BLaER1 (cell line): ENCODE results near the gene PACSIN3.

Source experiments
- H3K27ac ChIP-seq: shearing (Covaris generic); formaldehyde crosslinking; 2 replicates; pipeline ENCODE4 v1.8.1; 2022
- H3K27me3 ChIP-seq: shearing (Covaris generic); formaldehyde crosslinking; 2 replicates; pipeline ENCODE4 v1.8.1; 2022
- H3K36me3 ChIP-seq: shearing (Covaris generic); formaldehyde crosslinking; 2 replicates; pipeline ENCODE4 v1.8.1; 2022
- H3K4me1 ChIP-seq: shearing (Covaris generic); formaldehyde crosslinking; 2 replicates; pipeline ENCODE4 v1.8.1; 2022
- H3K4me2 ChIP-seq: shearing (Covaris generic); formaldehyde crosslinking; 2 replicates; pipeline ENCODE4 v1.8.1; 2022
- H3K4me3 ChIP-seq: shearing (Covaris generic); formaldehyde crosslinking; 2 replicates; pipeline ENCODE4 v1.8.1; 2022
- H3K9ac ChIP-seq: shearing (Covaris generic); formaldehyde crosslinking; 2 replicates; pipeline ENCODE4 v1.8.1; 2022
- H3K9me3 ChIP-seq: shearing (Covaris generic); formaldehyde crosslinking; 2 replicates; pipeline ENCODE4 v1.8.1; 2022
- H4K20me1 ChIP-seq: shearing (Covaris generic); formaldehyde crosslinking; 2 replicates; pipeline ENCODE4 v1.8.1; 2022
- Cebpa-rat ChIP-seq: shearing (Covaris generic); IDR thresholded peaks from 2 replicates; pipeline ENCODE4 v1.8.1; 2022

PACSIN3 gene

DNA sequence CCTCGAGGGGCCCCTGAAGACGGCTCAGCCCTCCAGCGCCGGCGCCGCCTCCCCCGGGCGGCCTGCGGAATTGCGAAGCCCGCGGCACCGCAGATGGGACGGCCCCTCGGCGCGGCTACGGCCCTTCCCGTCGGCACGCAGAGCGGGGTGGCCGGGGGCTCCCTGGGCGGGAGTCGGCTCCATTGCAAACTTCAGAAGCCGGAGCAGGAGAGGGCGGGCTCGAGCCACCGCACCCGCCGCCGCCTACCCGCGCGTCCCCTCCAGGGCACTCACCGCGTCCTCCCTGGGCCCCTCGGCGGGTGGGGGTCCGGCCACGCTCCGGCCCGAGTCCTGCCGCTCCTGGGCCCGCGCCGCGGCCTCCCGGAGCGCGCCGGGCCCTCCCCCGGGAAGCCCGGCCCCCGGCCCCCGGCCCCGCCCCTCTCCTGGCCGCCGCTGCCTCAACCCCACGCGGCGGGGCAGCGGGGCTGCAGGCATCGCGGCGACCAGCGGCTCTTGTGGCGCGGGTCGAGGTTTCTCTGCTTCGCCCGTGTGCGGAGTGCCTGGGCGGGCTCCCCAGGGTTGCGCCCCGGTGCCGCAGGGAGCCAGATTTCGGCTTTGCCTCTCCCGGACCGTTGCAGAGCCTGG is at the start of gene PACSIN3:
TSS of gene PACSIN3 (minus strand) at position 359 of the 624 bp plus-strand sequence. CDS start 3,707 bp downstream, outside the sequence.
- Histone ChIP-seq H3K4me3 (peak within 1 kb of the TSS; percentile 90), H3K27me3 (no peaks in the 10 kb centered on the region), H3K36me3 (peaks cover 20% of the 10 kb centered on the region), H3K9me3 (no peaks in the 10 kb centered on the region), H3K4me1 (peaks cover 62% of the 10 kb centered on the region), H3K9ac (peak within 1 kb of the TSS; percentile 93), H4K20me1 (peaks cover 17% of the 10 kb centered on the region; the same call in 1 of the 2 replicates), H3K27ac (peak within 1 kb of the TSS; percentile 88), H3K4me2 (peak within 1 kb of the TSS; percentile 93)
- TF ChIP-seq Cebpa-rat, result no peak

DNA sequence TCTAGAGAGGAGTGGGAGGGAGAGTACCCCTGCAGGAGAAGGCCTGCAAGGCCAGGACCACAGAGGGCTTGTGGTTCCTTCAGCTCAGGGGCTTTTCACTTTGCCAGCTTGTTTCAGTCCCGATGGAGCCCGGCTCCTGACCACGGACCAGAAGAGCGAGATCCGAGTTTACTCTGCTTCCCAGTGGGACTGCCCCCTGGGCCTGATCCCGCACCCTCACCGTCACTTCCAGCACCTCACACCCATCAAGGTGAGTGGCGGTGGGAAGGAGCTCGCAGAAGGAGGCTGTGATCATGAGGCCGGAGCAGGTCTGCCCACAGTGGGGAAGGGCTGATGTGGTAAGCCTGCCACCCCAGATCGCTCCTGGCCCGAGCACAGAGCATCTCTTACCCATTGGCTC is 48.9 kb upstream of the PACSIN3 start:
- H3K27me3 ChIP-seq, result no peaks in the 10 kb centered on the region
- 0 out of 2 replicates have a peak overlapping the region, but pooled peaks have one; percentile 15 for H3K9ac ChIP-seq
- no peaks in the 10 kb centered on the region for H3K9me3 ChIP-seq
- no peak overlapping the region for H3K4me3 ChIP-seq
- peaks cover 96% of the 10 kb centered on the region for H3K36me3 ChIP-seq
- peaks cover 17% of the 10 kb centered on the region for H3K4me1 ChIP-seq
- H3K27ac ChIP-seq, result no peak overlapping the region
- H4K20me1 ChIP-seq, result no peaks in the 10 kb centered on the region
- no peak overlapping the region for H3K4me2 ChIP-seq
- TF ChIP-seq Cebpa-rat, result no peak

DNA sequence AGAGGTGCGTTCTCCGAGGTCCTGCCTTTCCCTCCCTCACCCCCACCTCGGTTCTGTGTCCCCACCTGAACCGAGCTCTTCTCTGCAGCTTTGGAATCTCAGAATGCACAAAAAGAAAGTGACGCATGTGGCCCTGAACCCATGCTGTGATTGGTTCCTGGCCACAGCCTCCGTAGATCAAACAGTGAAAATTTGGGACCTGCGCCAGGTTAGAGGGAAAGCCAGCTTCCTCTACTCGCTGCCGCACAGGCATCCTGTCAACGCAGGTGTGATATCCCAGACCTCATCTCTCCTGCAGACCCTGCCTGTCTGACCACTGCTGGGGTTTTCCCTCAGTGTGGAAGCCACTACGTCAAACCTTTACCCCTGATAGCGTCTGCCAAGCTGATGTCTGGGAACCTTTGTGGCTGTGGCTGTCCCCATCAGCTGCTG is 48.5 kb upstream of the PACSIN3 start:
- H4K20me1 ChIP-seq, result no peaks in the 10 kb centered on the region
- no peak overlapping the region for H3K9ac ChIP-seq
- H3K4me2 ChIP-seq, result no peak overlapping the region
- no peaks in the 10 kb centered on the region for H3K9me3 ChIP-seq
- no peak for TF ChIP-seq Cebpa-rat
- peaks cover 96% of the 10 kb centered on the region for H3K36me3 ChIP-seq
- no peak overlapping the region for H3K4me3 ChIP-seq
- H3K27ac ChIP-seq, result no peak overlapping the region
- no peaks in the 10 kb centered on the region for H3K27me3 ChIP-seq
- H3K4me1 ChIP-seq, result peaks cover 12% of the 10 kb centered on the region

DNA sequence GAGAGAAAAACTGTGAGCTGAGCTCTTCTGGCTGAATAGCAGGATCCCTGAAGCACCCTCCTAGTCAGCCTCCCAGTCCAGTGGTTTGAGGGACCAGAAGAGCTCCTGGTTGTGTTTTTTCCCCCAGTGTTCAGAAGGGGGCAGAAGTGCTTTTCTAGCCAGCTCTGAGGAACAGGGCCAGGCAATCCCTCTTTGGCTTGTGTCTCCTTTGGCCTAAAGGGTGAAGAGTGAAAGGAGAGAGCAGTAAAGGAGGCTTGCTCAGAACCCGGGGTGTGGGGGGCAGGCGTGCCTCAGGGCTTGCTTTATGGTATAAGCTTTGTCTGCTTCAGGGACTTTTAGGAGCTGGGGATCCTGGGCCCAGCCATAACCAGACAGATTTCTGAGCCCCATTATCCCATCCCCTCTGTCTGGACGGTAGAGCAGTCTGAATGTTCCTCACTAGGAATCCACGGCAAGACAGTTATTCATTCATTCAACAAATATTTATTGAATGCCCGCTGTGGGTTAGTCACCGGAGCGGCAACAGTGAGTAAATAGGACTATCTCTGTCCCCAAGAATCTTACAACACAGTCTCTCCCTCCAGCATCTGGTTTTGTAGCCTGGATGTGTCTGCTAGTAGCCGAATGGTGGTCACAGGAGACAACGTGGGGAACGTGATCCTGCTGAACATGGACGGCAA is 47.9 kb upstream of the PACSIN3 start:
- Histone ChIP-seq H3K4me1 (peaks cover 7% of the 10 kb centered on the region), H3K27ac (no peak overlapping the region), H3K36me3 (peaks cover 96% of the 10 kb centered on the region), H3K9me3 (no peaks in the 10 kb centered on the region), H3K4me2 (no peak overlapping the region), H3K4me3 (no peak overlapping the region), H3K9ac (no peak overlapping the region), H4K20me1 (no peaks in the 10 kb centered on the region), H3K27me3 (no peaks in the 10 kb centered on the region)
- no peak for TF ChIP-seq Cebpa-rat

DNA sequence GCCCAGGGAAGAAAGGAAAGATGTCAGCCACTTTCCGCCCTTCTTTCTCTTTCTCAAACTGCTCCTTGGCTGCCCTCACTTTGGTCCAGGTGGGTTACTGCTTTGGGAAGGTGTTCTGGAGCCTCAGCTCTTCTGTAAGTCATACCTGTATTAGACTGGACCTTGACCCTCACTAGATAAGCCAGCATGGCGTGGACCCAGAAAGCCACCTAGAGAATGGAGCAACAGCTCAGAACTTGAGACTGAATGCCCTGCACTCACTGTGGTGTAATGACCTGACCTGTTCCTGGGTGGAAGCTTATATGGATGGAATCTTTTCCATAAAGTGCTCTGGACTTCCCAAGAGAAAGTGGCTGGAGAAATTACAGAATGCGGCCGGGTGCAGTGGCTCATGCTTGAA is 46.8 kb upstream of the PACSIN3 start:
- Histone ChIP-seq H3K36me3 (peaks cover 96% of the 10 kb centered on the region), H3K4me1 (no peaks in the 10 kb centered on the region), H3K27ac (no peak overlapping the region), H3K4me3 (no peak overlapping the region), H3K9ac (no peak overlapping the region), H3K27me3 (no peaks in the 10 kb centered on the region), H3K9me3 (no peaks in the 10 kb centered on the region), H3K4me2 (no peak overlapping the region), H4K20me1 (no peaks in the 10 kb centered on the region)
- TF ChIP-seq Cebpa-rat, result no peak

DNA sequence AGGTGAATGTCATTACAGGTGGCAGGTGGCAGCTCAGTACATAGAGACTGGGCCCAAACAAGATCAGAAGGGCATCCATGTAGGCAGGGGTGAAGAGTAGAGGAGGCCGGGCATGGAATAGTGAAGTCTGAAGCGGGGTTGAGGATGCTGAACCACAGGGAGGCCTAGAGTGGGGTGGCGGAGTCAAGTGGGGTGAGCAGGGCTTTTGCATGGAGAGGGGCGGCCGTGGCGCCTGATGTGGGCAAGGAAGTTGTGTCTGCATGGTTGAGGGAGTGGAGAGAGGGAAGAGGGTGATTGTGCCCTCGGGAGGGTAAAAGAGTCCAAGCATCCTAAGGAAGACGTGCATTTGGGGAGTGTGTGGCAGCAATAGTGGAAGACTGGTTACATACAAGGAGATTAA is 42.9 kb upstream of the PACSIN3 start:
- Histone ChIP-seq H3K27me3 (no peaks in the 10 kb centered on the region), H3K4me1 (no peaks in the 10 kb centered on the region), H3K36me3 (peaks cover 94% of the 10 kb centered on the region), H3K4me3 (no peak overlapping the region), H4K20me1 (0 out of 2 replicates have a peak, but pooled peaks cover 5% of the 10 kb centered on the region), H3K9ac (no peak overlapping the region), H3K9me3 (no peaks in the 10 kb centered on the region), H3K4me2 (no peak overlapping the region), H3K27ac (no peak overlapping the region)
- TF ChIP-seq Cebpa-rat, result no peak

DNA sequence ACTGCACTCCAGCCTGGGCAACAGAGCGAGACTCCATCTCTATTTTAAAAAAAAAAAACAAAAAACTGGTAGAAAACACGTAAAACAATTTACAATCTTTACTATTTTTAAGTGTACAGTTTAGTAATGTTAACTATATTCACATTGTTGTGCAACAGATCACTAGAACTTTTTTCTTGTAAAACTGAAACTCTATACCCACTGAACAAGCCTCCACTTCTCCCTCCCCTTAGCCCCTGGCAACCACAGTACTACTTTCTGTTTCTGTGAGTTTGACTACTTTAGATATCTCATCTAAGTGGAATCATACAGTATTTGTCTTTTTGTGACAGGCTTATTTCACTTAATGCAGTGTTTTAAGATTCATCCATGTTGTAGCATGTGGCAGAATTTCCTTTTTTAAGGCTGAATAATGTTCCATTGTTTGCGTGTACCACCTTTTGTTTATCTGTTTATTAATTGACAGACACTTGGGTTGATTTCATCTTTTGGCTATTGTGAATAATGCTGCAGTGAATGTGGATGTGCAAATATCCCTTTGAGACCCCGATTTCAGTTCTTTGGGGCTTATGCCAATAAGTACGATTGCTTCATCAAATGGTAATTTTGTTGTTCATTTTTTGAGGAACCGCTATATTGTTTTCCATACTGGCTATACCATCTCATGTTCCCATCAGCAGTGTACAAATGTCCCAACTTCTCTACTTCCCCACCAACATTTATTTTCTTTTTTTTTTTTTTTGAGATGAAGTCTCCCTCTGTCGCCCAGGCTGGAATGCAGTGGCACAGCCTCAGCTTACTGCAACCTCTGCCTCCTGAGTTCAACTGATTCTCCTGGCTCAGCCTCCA is 39.5 kb upstream of the PACSIN3 start:
- Histone ChIP-seq H3K36me3 (peaks cover 96% of the 10 kb centered on the region), H3K27ac (no peak overlapping the region), H3K4me3 (no peak overlapping the region), H3K9ac (no peak overlapping the region), H3K27me3 (no peaks in the 10 kb centered on the region), H3K4me1 (no peaks in the 10 kb centered on the region), H4K20me1 (0 out of 2 replicates have a peak, but pooled peaks cover 5% of the 10 kb centered on the region), H3K4me2 (no peak overlapping the region), H3K9me3 (no peaks in the 10 kb centered on the region)
- TF ChIP-seq Cebpa-rat, result no peak

DNA sequence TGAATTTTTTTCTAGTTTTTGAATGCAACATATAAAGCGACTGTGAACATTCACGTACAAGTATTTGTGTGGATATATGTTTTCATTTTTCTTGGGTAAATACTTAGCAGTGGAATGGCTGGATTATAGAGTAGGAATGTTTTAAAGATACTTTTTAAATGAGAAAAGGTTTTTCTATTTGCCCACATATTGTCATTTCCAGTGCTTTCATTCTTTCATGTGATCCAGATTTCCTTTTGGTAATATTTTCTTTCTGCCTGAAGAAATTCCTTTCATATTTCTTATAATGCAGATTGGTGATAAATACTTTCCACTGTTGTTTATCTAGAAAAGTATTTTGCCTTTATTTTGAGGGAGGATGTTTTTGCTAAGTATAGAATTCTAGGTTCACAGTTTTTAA is 36.5 kb upstream of the PACSIN3 start:
- no peak overlapping the region for H3K4me3 ChIP-seq
- 0 out of 2 replicates have a peak, but pooled peaks cover 5% of the 10 kb centered on the region for H4K20me1 ChIP-seq
- no peak for TF ChIP-seq Cebpa-rat
- H3K36me3 ChIP-seq, result peaks cover 95% of the 10 kb centered on the region
- no peak overlapping the region for H3K9ac ChIP-seq
- no peak overlapping the region for H3K4me2 ChIP-seq
- H3K4me1 ChIP-seq, result peaks cover 17% of the 10 kb centered on the region
- H3K27me3 ChIP-seq, result no peaks in the 10 kb centered on the region
- no peaks in the 10 kb centered on the region for H3K9me3 ChIP-seq
- no peak overlapping the region for H3K27ac ChIP-seq

DNA sequence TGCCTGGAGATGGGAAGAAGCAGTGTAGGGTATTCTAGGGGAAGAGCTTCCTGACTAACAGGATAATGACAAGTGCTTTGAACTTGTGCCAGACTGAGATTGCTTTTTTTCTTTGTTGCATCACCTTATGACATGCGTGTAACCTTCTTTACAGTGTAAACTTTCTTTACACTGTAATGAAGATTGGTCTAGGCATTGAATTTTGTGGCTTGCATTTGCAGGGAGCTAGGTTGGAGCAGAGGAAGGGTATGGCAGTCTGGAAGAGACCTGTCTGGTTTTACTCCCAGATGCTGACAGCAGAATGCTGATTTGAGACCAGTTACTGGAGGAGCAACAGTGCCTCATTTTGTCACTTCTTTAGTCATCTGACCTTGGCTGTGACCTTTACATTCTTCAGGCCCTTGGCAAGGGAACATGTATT is 34.2 kb upstream of the PACSIN3 start:
- Histone ChIP-seq H3K36me3 (peaks cover 76% of the 10 kb centered on the region), H3K9me3 (no peaks in the 10 kb centered on the region), H3K4me2 (no peak overlapping the region), H4K20me1 (no peaks in the 10 kb centered on the region), H3K9ac (no peak overlapping the region), H3K27me3 (no peaks in the 10 kb centered on the region), H3K27ac (no peak overlapping the region), H3K4me3 (no peak overlapping the region), H3K4me1 (peaks cover 32% of the 10 kb centered on the region)
- TF ChIP-seq Cebpa-rat, result no peak
